H1 (cell line): ENCODE data around the gene OTOF. TPM values are rescaled to one million over a fixed set of nuclear protein-coding genes. Genes with fewer than 3 reads are reported as not detected.
A peak's percentile ranks its signal among the peaks of the same experiment; 100 is the strongest.

Source experiments
- RAD21 ChIP-seq, 2 experiments: IDR thresholded peaks in 1 of 2; conservative IDR thresholded peaks in 1 of 2; 2 replicates each; pipeline ENCODE4 v1.6.1; 2011; ENCODE audit warnings: low read depth in 2 of 2, low read length in 2 of 2, improper control_type of control experiment in 1 of 2, inconsistent platforms in 1 of 2, mild to moderate bottlenecking in 1 of 2, moderate library complexity in 1 of 2
- SIRT6 ChIP-seq: IDR thresholded peaks from one replicate; pipeline ENCODE4 v1.7.1; 2012; ENCODE audit warnings: low read length, inconsistent platforms
- polyA plus RNA-seq, 7 experiments: library from polyadenylated mRNA; depleted of rRNA in 3 of 7; stranded (reverse) in 5 of 7; unstranded in 2 of 7; fragments of >200 nt in 5 of 7; fragments of 200-250 nt in 2 of 7; gene quantifications; 1 replicate in 5 of 7; 2 replicates in 1 of 7; 4 replicates in 1 of 7; pipeline versions ENCODE4 v1.2.1 to v1.2.3, GENCODE V29; 2011 to 2013; ENCODE audit warnings: missing spikeins in 2 of 7, mixed read lengths in 2 of 7
- total RNA-seq: library from RNA; stranded (reverse); fragmentation: NEBNext Ultra II Directional; extraction: Animal tissue kit (Norgen Biotek cat#: 25700); gene quantifications from 2 replicates; pipeline ENCODE4 v1.2.1, GENCODE V29; 2021

Gene OTOF
- total and polyA plus RNA-seq, 2 of the 8 experiments (the other 6 are each of a cell fraction or from before 2014, with no cell fraction given): 0.06 TPM; not detected in 1

DNA sequence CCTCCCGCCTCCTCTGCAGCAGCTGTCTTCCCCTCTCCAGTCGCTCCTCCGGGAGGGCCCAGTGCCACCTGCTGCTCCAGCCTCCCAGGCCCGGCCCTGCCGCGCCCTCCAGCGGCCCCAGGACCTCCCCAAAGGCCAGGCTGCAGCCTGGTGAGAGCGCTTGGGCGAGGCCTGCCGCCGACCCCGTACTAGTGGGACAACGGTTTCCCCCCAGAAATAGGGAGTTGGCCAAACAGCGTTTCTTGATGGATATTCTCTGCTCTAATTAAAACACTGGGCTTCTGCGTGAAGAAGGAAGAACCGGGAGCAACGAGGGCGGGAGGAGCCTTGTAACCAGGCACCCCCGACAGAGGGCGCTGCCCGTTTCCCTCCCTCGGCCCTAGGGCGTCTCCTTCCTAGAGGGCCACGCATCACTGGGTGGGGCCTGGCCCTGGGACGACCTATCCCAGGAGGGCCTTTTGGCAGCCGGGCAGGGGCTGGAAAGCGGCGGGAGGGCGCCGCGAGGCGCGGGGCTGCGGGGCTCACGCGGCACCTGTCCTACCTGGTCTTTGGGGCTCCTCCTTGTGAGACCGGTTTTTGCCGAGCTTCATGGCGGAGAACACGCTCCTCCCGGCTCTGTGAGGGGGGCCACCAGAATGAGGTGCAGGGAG, 25.4 kb upstream of the OTOF start (continued):
- TF ChIP-seq RAD21 (IDR thresholded peaks at IDR 0.05 in 1 of 2, conservative IDR thresholded peaks at IDR 0.05 in 1 of 2; ENCODE audit: low read depth in 2 of 2, low read length in 2 of 2): peak; percentile 60 to 64
- no peak for TF ChIP-seq SIRT6
